ENCODE data around the gene SCEL. TPM values are rescaled to one million over a fixed set of nuclear protein-coding genes. Genes with fewer than 3 reads are reported as not detected.

Gene SCEL
- total RNA-seq, 3 donors from 2014 or later (not counting 1 experiment from before 2014, with no cell fraction given): not detected

- ATAC-seq (no peak), DNase-seq (no peak)
- peaks cover 0 to 5% of the 10 kb centered on the region in 2 donors for H3K4me1 Mint-ChIP-seq
- H3K9me3 Mint-ChIP-seq: no peaks in the 10 kb centered on the region
- intact Hi-C loops (cut with micrococcal nuclease): no loop called here
- no peak overlapping the region for H3K4me3 Mint-ChIP-seq
- no peak overlapping the region for H3K4me3 ChIP-seq (ENCODE audit: low read length)
- peaks cover 11 to 18% of the 10 kb centered on the region in 2 donors for H3K27me3 Mint-ChIP-seq (ENCODE audit: low read depth in 2 of 2)
- no peak for TF ChIP-seq CTCF (IDR thresholded peaks at IDR 0.05)
- H3K27ac ChIP-seq (ENCODE audit: low read length): no peak overlapping the region
- no peaks in the 10 kb centered on the region for H3K36me3 Mint-ChIP-seq
- H3K27ac Mint-ChIP-seq: no peak overlapping the region
- no peaks in the 10 kb centered on the region for H3K36me3 ChIP-seq (ENCODE audit: control insufficient read depth, insufficient read depth, low read length)
- WGBS (ENCODE audit: insufficient coverage): 92% methylated on average over 2 of the region's 2 CpGs
- H3K9me3 ChIP-seq (ENCODE audit: control insufficient read depth, insufficient read depth, low read length): no peaks in the 10 kb centered on the region
- H3K27me3 ChIP-seq (ENCODE audit: control insufficient read depth, insufficient read depth, low read length): no peaks in the 10 kb centered on the region
- H3K4me1 ChIP-seq (ENCODE audit: control insufficient read depth, insufficient read depth, low read length): no peaks in the 10 kb centered on the region
Measured at GRCh38 chr13:77579959-77580358, 44.5 kb downstream of the SCEL start.

- DNase-seq (no peak), ATAC-seq (no peak)
- H3K36me3 ChIP-seq (ENCODE audit: control insufficient read depth, insufficient read depth, low read length): no peaks in the 10 kb centered on the region
- no CpG with 5 or more reads among the region's 1 CpG for whole genome bisulfite sequencing (ENCODE audit: insufficient coverage)
- intact Hi-C loops (cut with micrococcal nuclease): no loop called here
- no peak for TF ChIP-seq CTCF (IDR thresholded peaks at IDR 0.05)
- no peak overlapping the region for H3K4me3 Mint-ChIP-seq
- no peak overlapping the region for H3K4me3 ChIP-seq (ENCODE audit: low read length)
- H3K27ac ChIP-seq (ENCODE audit: low read length): no peak overlapping the region
- H3K4me1 Mint-ChIP-seq: peaks cover 0 to 5% of the 10 kb centered on the region in 2 donors
- no peak overlapping the region for H3K27ac Mint-ChIP-seq
- H3K27me3 Mint-ChIP-seq (ENCODE audit: low read depth in 2 of 2): peaks cover 10 to 14% of the 10 kb centered on the region in 2 donors
- H3K9me3 ChIP-seq (ENCODE audit: control insufficient read depth, insufficient read depth, low read length): no peaks in the 10 kb centered on the region
- H3K36me3 Mint-ChIP-seq: no peaks in the 10 kb centered on the region
- no peaks in the 10 kb centered on the region for H3K4me1 ChIP-seq (ENCODE audit: control insufficient read depth, insufficient read depth, low read length)
- H3K9me3 Mint-ChIP-seq: no peaks in the 10 kb centered on the region
- H3K27me3 ChIP-seq (ENCODE audit: control insufficient read depth, insufficient read depth, low read length): no peaks in the 10 kb centered on the region
Measured at GRCh38 chr13:77580748-77581147, 45.2 kb downstream of the SCEL start.

- no peak for DNase-seq
- WGBS (ENCODE audit: insufficient coverage): 85% methylated on average over 3 of the region's 3 CpGs
- Histone ChIP-seq H3K9me3 (ENCODE audit: control insufficient read depth, insufficient read depth, low read length) (no peaks in the 10 kb centered on the region), H3K4me1 (ENCODE audit: control insufficient read depth, insufficient read depth, low read length) (no peaks in the 10 kb centered on the region), H3K4me3 (ENCODE audit: low read length) (no peak overlapping the region), H3K27ac (ENCODE audit: low read length) (no peak overlapping the region), H3K27me3 (ENCODE audit: control insufficient read depth, insufficient read depth, low read length) (no peaks in the 10 kb centered on the region), H3K36me3 (ENCODE audit: control insufficient read depth, insufficient read depth, low read length) (no peaks in the 10 kb centered on the region)
- Mint-ChIP-seq H3K27me3 (ENCODE audit: low read depth in 2 of 2) (peaks cover 0 to 3% of the 10 kb centered on the region in 2 donors), H3K4me1 (no peaks in the 10 kb centered on the region), H3K4me3 (no peak overlapping the region), H3K9me3 (no peaks in the 10 kb centered on the region), H3K36me3 (no peaks in the 10 kb centered on the region), H3K27ac (no peak overlapping the region)
- TF ChIP-seq CTCF (IDR thresholded peaks at IDR 0.05): no peak
- ATAC-seq: no peak
- intact Hi-C loops (cut with micrococcal nuclease): no loop called here
Measured at GRCh38 chr13:77583581-77583980, 48.1 kb downstream of the SCEL start.

GRCh38 chr13:77584106-77584505, 48.6 kb downstream of the SCEL start:
- Histone ChIP-seq H3K36me3 (ENCODE audit: control insufficient read depth, insufficient read depth, low read length) (no peaks in the 10 kb centered on the region), H3K9me3 (ENCODE audit: control insufficient read depth, insufficient read depth, low read length) (no peaks in the 10 kb centered on the region), H3K27me3 (ENCODE audit: control insufficient read depth, insufficient read depth, low read length) (no peaks in the 10 kb centered on the region), H3K4me3 (ENCODE audit: low read length) (no peak overlapping the region), H3K4me1 (ENCODE audit: control insufficient read depth, insufficient read depth, low read length) (no peaks in the 10 kb centered on the region), H3K27ac (ENCODE audit: low read length) (no peak overlapping the region)
- H3K36me3 Mint-ChIP-seq: no peaks in the 10 kb centered on the region
- TF ChIP-seq CTCF (IDR thresholded peaks at IDR 0.05): no peak
- H3K27me3 Mint-ChIP-seq (ENCODE audit: low read depth in 2 of 2): peaks cover 0 to 3% of the 10 kb centered on the region in 2 donors
- no peaks in the 10 kb centered on the region for H3K9me3 Mint-ChIP-seq
- 76% methylated on average over 7 of the region's 7 CpGs for WGBS (ENCODE audit: insufficient coverage)
- no peaks in the 10 kb centered on the region for H3K4me1 Mint-ChIP-seq
- ATAC-seq (no peak), DNase-seq (no peak)
- H3K4me3 Mint-ChIP-seq: no peak overlapping the region
- intact Hi-C loops (cut with micrococcal nuclease): no loop called here
- H3K27ac Mint-ChIP-seq: no peak overlapping the region

Data from natural killer cell (primary cell).